Activated naive CD8-positive, alpha-beta T cell treated with anti-CD3 and anti-CD28 coated beads for 36 hours (primary cell): ENCODE data around the gene TBC1D24. TPM values are rescaled to one million over a fixed set of nuclear protein-coding genes. Genes with fewer than 3 reads are reported as not detected.

Experiments
- DNase-seq: peaks from one replicate; pipeline ENCODE4 v3.0.0; 2021
- H3K27ac Mint-ChIP-seq: one replicate; pipeline ENCODE4 v1.8.0; 2022; ENCODE audit warnings: mild to moderate bottlenecking, moderate library complexity, mixed read lengths
- H3K27me3 Mint-ChIP-seq: one replicate; pipeline ENCODE4 v1.8.0; 2022; ENCODE audit warnings: mild to moderate bottlenecking, mixed read lengths
- H3K36me3 Mint-ChIP-seq: one replicate; pipeline ENCODE4 v1.8.0; 2021; ENCODE audit warnings: mild to moderate bottlenecking, mixed read lengths
- H3K4me1 Mint-ChIP-seq: one replicate; pipeline ENCODE4 v1.8.0; 2021; ENCODE audit warnings: mixed read lengths
- H3K4me3 Mint-ChIP-seq: one replicate; pipeline ENCODE4 v1.8.0; 2022; ENCODE audit warnings: mild to moderate bottlenecking, moderate library complexity, mixed read lengths
- H3K9me3 Mint-ChIP-seq: one replicate; pipeline ENCODE4 v1.8.0; 2022; ENCODE audit warnings: mixed read lengths
- total RNA-seq, 2 experiments: library from RNA; stranded (reverse); gene quantifications; one replicate each; pipeline ENCODE4 v1.2.3, GENCODE V29; 2021

Gene TBC1D24
- total RNA-seq, 2 experiments from 2014 or later: 21.1 to 23.0 TPM

- DNase-seq: no peak
- Mint-ChIP-seq H3K4me3 (no peak overlapping the region), H3K27ac (no peak overlapping the region), H3K4me1 (peaks cover 14% of the 10 kb centered on the region), H3K9me3 (no peaks in the 10 kb centered on the region), H3K27me3 (no peaks in the 10 kb centered on the region), H3K36me3 (no peaks in the 10 kb centered on the region)
Observed at GRCh38 chr16:2480948-2481347, 6.0 kb downstream of the TBC1D24 start.

GRCh38 chr16:2481676-2482075 is 6.7 kb downstream of the TBC1D24 start:
- no peaks in the 10 kb centered on the region for H3K36me3 Mint-ChIP-seq
- H3K4me1 Mint-ChIP-seq: peaks cover 12% of the 10 kb centered on the region
- no peaks in the 10 kb centered on the region for H3K9me3 Mint-ChIP-seq
- no peak overlapping the region for H3K4me3 Mint-ChIP-seq
- DNase-seq: no peak
- no peak overlapping the region for H3K27ac Mint-ChIP-seq
- H3K27me3 Mint-ChIP-seq: no peaks in the 10 kb centered on the region

- Mint-ChIP-seq H3K9me3 (no peaks in the 10 kb centered on the region), H3K4me3 (no peak overlapping the region)
Observed at GRCh38 chr16:2482249-2482648, 7.3 kb downstream of the TBC1D24 start.

GRCh38 chr16:2482708-2483534 is 8.0 kb downstream of the TBC1D24 start:
- no peak for DNase-seq
- peaks cover 3% of the 10 kb centered on the region for H3K36me3 Mint-ChIP-seq
- no peak overlapping the region for H3K4me3 Mint-ChIP-seq
- H3K27ac Mint-ChIP-seq: no peak overlapping the region
- peaks cover 16% of the 10 kb centered on the region for H3K4me1 Mint-ChIP-seq
- no peaks in the 10 kb centered on the region for H3K9me3 Mint-ChIP-seq
- no peaks in the 10 kb centered on the region for H3K27me3 Mint-ChIP-seq

More at GRCh38 chr16:2482249-2482648, 7.3 kb downstream of the TBC1D24 start:
- H3K4me1 Mint-ChIP-seq: peaks cover 12% of the 10 kb centered on the region
- H3K27ac Mint-ChIP-seq: peak overlapping the region; percentile 6
- no peak for DNase-seq
- peaks cover 3% of the 10 kb centered on the region for H3K36me3 Mint-ChIP-seq
- H3K27me3 Mint-ChIP-seq: no peaks in the 10 kb centered on the region

GRCh38 chr16:2483939-2484897 is 9.3 kb downstream of the TBC1D24 start:
- H3K27me3 Mint-ChIP-seq: no peaks in the 10 kb centered on the region
- no peaks in the 10 kb centered on the region for H3K9me3 Mint-ChIP-seq
- H3K4me3 Mint-ChIP-seq: no peak overlapping the region
- peaks cover 16% of the 10 kb centered on the region for H3K4me1 Mint-ChIP-seq
- no peak for DNase-seq
- H3K27ac Mint-ChIP-seq: no peak overlapping the region
- peaks cover 3% of the 10 kb centered on the region for H3K36me3 Mint-ChIP-seq

GRCh38 chr16:2484898-2485508 is 10.1 kb downstream of the TBC1D24 start:
- peaks cover 16% of the 10 kb centered on the region for H3K4me1 Mint-ChIP-seq
- no peak for DNase-seq
- peaks cover 3% of the 10 kb centered on the region for H3K36me3 Mint-ChIP-seq
- no peak overlapping the region for H3K27ac Mint-ChIP-seq
- no peak overlapping the region for H3K4me3 Mint-ChIP-seq
- no peaks in the 10 kb centered on the region for H3K27me3 Mint-ChIP-seq
- H3K9me3 Mint-ChIP-seq: no peaks in the 10 kb centered on the region

GRCh38 chr16:2485811-2486507 is 11.0 kb downstream of the TBC1D24 start:
- no peak for DNase-seq
- H3K27ac Mint-ChIP-seq: no peak overlapping the region
- H3K9me3 Mint-ChIP-seq: no peaks in the 10 kb centered on the region
- H3K4me1 Mint-ChIP-seq: peaks cover 16% of the 10 kb centered on the region
- peaks cover 3% of the 10 kb centered on the region for H3K36me3 Mint-ChIP-seq
- H3K4me3 Mint-ChIP-seq: no peak overlapping the region
- H3K27me3 Mint-ChIP-seq: no peaks in the 10 kb centered on the region

GRCh38 chr16:2486645-2487516 is 12.0 kb downstream of the TBC1D24 start:
- Mint-ChIP-seq H3K9me3 (no peaks in the 10 kb centered on the region), H3K27ac (peak overlapping the region; percentile 50), H3K4me3 (peak overlapping the region; percentile 55)

GRCh38 chr16:2487517-2487842 is 12.6 kb downstream of the TBC1D24 start:
- peaks cover 3% of the 10 kb centered on the region for H3K36me3 Mint-ChIP-seq
- peaks cover 16% of the 10 kb centered on the region for H3K4me1 Mint-ChIP-seq
- H3K27ac Mint-ChIP-seq: peak overlapping the region; percentile 50
- H3K4me3 Mint-ChIP-seq: peak overlapping the region; percentile 55
- H3K9me3 Mint-ChIP-seq: no peaks in the 10 kb centered on the region
- no peak for DNase-seq
- no peaks in the 10 kb centered on the region for H3K27me3 Mint-ChIP-seq

More at GRCh38 chr16:2486645-2487516, 12.0 kb downstream of the TBC1D24 start:
- Mint-ChIP-seq H3K27me3 (no peaks in the 10 kb centered on the region), H3K4me1 (peaks cover 16% of the 10 kb centered on the region), H3K36me3 (peaks cover 3% of the 10 kb centered on the region)
- DNase-seq: peak; percentile 79

- H3K4me1 Mint-ChIP-seq: peaks cover 14% of the 10 kb centered on the region
- DNase-seq: no peak
- no peak overlapping the region for H3K4me3 Mint-ChIP-seq
- no peak overlapping the region for H3K27ac Mint-ChIP-seq
- no peaks in the 10 kb centered on the region for H3K9me3 Mint-ChIP-seq
- no peaks in the 10 kb centered on the region for H3K27me3 Mint-ChIP-seq
- H3K36me3 Mint-ChIP-seq: peaks cover 3% of the 10 kb centered on the region
Observed at GRCh38 chr16:2487903-2488531, 13.1 kb downstream of the TBC1D24 start.

GRCh38 chr16:2489581-2489980 is 14.7 kb downstream of the TBC1D24 start:
- H3K36me3 Mint-ChIP-seq: peaks cover 3% of the 10 kb centered on the region
- H3K27ac Mint-ChIP-seq: no peak overlapping the region
- no peaks in the 10 kb centered on the region for H3K9me3 Mint-ChIP-seq
- H3K4me1 Mint-ChIP-seq: peaks cover 14% of the 10 kb centered on the region
- no peak for DNase-seq
- H3K4me3 Mint-ChIP-seq: no peak overlapping the region
- H3K27me3 Mint-ChIP-seq: no peaks in the 10 kb centered on the region

- no peak for DNase-seq
- H3K27ac Mint-ChIP-seq: no peak overlapping the region
- H3K27me3 Mint-ChIP-seq: no peaks in the 10 kb centered on the region
- no peak overlapping the region for H3K4me3 Mint-ChIP-seq
- no peaks in the 10 kb centered on the region for H3K9me3 Mint-ChIP-seq
- peaks cover 3% of the 10 kb centered on the region for H3K36me3 Mint-ChIP-seq
- H3K4me1 Mint-ChIP-seq: peaks cover 14% of the 10 kb centered on the region
Observed at GRCh38 chr16:2490190-2491105, 15.5 kb downstream of the TBC1D24 start.

- Mint-ChIP-seq H3K4me1 (peaks cover 3% of the 10 kb centered on the region), H3K9me3 (no peaks in the 10 kb centered on the region), H3K4me3 (no peak overlapping the region), H3K27me3 (no peaks in the 10 kb centered on the region), H3K36me3 (no peaks in the 10 kb centered on the region), H3K27ac (no peak overlapping the region)
- DNase-seq: no peak
Observed at GRCh38 chr16:2492292-2492691, 17.4 kb downstream of the TBC1D24 start.
